ENCODE results near the gene B4GALNT4.
"Not testable (repeated sequence)": the region's sequence is repeated elsewhere in the genome, so short reads cannot be mapped to it uniquely, and the experiment has no call there.

B4GALNT4 gene

GRCh38 chr11:408154-409007, 39.1 kb downstream of the B4GALNT4 start:
- DNase-seq (ENCODE audit: extremely low read depth, low read depth), result no peak
- TF ChIP-seq CTCF (IDR thresholded peaks at IDR 0.05; ENCODE audit: low read depth, low read length, missing control alignments), result no peak
- no peak overlapping the region for H3K4me3 ChIP-seq (replicated peaks; ENCODE audit: low read depth, low read length)

DNA sequence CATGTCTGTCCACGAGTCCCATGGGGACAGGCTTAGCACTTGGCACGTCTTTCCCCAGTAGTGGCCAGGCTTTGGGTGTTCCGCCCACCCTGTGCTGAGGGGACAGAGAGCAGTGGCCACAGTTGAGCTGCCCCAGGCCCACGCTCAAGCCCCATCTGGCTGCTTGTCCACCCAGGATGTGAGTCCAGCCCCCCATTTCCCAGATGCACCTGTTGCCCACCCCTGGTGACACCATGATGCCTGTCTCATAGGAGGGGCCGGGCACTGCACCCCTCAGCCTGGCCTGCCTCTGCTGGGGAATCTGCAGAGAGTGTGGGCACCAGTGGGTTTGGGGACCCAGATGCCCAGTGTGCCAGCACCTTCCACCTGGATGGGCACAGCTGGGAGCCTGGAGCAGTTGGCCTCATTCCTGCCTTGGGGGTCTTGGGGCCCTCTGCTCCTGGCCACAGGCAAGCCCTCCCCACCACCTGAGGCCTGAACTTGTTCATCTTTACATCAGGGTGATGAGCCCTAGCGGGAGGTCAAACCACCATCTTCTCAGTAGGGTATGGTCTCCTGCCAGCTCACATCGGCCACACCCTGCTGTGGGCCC, 39.8 kb downstream of the B4GALNT4 start:
- H3K4me3 ChIP-seq (replicated peaks; ENCODE audit: low read depth, low read length), result no peak overlapping the region
- no peak for TF ChIP-seq CTCF (IDR thresholded peaks at IDR 0.05; ENCODE audit: low read depth, low read length, missing control alignments)

GRCh38 chr11:409600-410483, 40.5 kb downstream of the B4GALNT4 start:
- no peak for TF ChIP-seq CTCF (IDR thresholded peaks at IDR 0.05; ENCODE audit: low read depth, low read length, missing control alignments)
- no peak overlapping the region for H3K4me3 ChIP-seq (replicated peaks; ENCODE audit: low read depth, low read length)
- DNase-seq (ENCODE audit: extremely low read depth, low read depth), result no peak

More for the DNA sequence above, 39.8 kb downstream of the B4GALNT4 start:
- DNase-seq (ENCODE audit: extremely low read depth, low read depth), result no peak

DNA sequence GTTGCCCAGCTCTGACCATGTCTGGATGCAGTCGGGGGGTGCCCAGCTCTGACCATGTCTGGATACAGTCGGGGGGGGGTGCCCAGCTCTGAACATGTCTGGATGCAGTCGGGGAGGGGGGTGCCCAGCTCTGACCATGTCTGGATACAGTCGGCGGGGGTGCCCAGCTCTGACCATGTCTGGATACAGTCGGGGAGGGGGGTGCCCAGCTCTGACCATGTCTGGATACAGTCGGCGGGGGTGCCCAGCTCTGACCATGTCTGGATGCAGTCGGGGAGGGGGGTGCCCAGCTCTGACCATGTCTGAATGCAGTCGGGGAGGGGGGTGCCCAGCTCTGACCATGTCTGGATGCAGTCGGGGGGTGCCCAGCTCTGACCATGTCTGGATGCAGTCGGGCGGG, 41.4 kb downstream of the B4GALNT4 start:
- not testable (repeated sequence) for H3K4me3 ChIP-seq (replicated peaks; ENCODE audit: low read depth, low read length); DNase-seq (ENCODE audit: extremely low read depth, low read depth)

DNA sequence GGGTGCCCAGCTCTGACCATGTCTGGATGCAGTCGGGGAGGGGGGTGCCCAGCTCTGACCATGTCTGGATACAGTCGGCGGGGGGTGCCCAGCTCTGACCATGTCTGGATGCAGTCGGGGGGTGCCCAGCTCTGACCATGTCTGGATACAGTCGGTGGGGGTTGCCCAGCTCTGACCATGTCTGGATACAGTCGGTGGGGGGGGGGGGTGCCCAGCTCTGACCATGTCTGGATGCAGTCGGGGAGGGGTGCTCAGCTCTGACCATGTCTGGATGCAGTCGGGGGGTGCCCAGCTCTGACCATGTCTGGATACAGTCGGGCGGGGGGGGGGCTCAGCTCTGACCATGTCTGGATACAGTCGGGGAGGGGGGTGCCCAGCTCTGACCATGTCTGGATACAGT, 42.2 kb downstream of the B4GALNT4 start:
- H3K4me3 ChIP-seq (replicated peaks; ENCODE audit: low read depth, low read length); DNase-seq (ENCODE audit: extremely low read depth, low read depth): not testable (repeated sequence)

DNA sequence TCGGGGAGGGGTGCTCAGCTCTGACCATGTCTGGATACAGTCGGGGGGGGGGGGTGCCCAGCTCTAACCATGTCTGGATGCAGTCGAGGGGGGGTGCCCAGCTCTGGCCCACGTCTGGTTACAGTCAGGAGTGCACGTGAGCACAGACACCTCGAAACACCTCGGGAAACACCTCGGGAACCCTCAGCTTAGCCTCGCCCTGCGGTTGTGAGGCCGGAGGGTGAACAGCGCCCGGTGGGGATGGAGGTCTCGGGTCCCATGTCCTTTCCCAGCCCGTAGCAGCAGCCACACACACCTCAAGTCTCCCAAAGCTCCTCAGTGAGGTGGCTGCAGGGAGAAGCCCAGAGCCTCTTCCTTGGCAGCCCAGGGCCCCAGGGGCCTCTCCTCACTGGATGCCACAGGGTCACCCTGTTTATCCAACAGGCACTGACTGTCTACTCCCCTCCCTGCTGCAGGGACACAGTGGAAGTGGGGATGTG, 43.4 kb downstream of the B4GALNT4 start:
- H3K4me3 ChIP-seq (replicated peaks; ENCODE audit: low read depth, low read length), result no peak overlapping the region
- TF ChIP-seq CTCF (IDR thresholded peaks at IDR 0.05; ENCODE audit: low read depth, low read length, missing control alignments), result no peak
- DNase-seq (ENCODE audit: extremely low read depth, low read depth), result no peak

DNA sequence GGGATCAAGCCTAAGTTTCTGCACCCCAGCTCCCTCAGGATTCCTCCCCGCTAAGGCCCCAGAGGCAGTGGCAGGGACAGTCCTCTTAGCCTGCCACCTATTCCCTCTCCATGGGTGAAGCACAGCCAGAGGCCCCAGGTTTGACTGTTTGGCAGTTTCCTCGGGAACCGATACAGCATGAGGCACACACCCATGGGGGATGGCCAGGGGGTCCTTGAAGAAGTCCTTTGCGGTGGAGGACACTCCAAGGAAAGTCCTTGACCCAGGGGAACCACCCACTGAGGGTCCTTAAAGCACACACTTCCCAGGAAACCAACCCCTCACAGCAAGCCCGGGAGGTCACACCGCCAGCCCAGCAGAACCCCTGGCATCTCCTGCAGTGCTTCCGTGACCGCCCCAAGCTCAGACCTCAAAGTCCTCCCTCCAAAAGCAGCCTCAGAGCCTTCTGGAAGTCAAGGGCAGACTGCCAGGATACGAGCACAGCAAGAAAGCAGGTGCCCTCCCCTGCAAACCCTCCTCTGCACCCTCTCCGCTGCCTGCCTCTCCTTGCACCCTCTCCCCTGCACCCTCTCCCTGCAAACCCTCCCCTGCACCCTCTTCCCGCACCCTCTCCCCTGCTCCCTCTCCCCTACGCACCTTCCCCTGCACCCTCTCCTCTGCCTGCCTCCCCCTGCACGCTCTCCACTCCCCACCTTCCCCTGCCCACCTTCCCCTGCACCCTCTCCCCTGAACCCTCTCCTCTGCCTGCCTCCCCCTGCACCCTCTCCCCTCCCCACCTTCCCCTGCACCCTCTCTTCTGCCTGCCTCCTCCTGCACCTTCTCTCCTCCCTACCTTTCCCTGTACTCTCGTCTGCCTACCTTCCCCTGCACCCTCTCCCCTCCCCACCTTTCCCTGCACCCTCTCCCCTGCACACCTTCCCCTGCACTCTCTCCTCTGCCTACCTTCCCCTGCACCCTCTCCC, 44.1 kb downstream of the B4GALNT4 start:
- no peak for TF ChIP-seq CTCF (IDR thresholded peaks at IDR 0.05; ENCODE audit: low read depth, low read length, missing control alignments)
- DNase-seq (ENCODE audit: extremely low read depth, low read depth), result no peak
- H3K4me3 ChIP-seq (replicated peaks; ENCODE audit: low read depth, low read length), result no peak overlapping the region
